Stimulated activated CD8-positive, alpha-beta memory T cell treated with anti-CD3 and anti-CD28 coated beads, Interleukin-7, amount 100 ng/mL, for 48 hours (primary cell): ENCODE data around the gene DENND5B.
"Not testable (repeated sequence)": the region's sequence is repeated elsewhere in the genome, so short reads cannot be mapped to it uniquely, and the experiment has no call there.

Experiments
- DNase-seq, 2 donors: peaks; one replicate each; pipeline ENCODE4 v3.0.0-alpha.2; 2020; ENCODE audit warnings: low read depth in 1 of 2; ENCODE audit errors: extremely low read depth in 1 of 2

The DENND5B gene

DNA sequence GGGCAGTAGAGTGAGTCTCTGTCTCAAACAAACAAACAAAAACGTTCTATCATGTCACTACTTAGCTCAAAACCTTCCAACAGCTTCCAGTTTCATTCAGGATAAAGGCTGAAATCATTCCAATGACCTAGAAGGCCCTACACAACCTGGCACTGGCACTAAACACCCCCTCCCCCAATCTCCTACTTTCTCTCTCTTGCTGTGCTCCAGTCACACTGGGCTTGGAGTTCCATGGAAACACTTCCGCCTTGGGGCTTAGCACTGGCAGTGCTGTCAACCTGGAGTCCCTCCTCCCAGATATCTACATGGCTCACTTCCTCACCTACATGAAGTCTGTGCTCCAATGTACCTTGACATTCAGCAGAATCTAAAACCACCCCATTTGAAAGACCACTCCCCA lies 199.9 kb downstream of the DENND5B start:
- no peak for DNase-seq

DNA sequence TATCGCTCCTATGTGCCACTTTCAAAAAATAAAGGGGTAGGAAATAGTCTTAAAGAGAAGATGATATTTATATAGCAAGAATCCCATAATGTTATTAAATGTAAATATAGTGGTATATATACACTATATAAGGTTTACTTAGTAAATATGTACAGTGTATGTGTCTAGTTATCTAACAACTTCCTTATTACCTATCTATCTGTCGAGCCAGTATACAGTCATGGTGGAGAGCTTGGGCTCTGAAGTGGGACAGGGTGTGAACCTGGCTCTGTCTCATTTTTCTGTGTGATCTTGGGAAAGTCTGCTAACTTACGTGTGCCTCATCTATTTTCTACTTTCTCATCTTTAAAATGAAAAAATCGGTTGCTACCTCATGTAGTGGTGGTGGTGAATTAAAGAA lies 202.2 kb downstream of the DENND5B start:
- DNase-seq = no peak

DNA sequence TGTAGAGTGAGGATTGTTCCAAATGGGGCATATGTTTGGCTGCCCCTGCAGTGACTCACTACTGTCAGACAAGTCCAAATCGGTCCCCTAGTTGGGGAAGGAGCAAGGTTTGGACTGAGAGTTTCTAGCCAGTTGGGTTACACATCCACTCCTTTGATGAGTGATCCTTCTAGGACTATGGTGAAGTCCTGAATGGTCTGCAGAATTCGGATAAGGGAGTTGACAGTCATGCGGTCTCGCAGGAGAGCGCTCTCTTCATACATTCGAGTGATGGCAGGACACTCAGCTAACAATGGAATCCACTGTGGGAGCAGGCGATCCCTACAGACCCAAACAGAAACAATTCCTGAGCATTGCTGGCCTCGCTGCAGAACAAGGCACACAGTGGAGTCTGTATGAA lies 203.5 kb downstream of the DENND5B start:
- DNase-seq = no peak

DNA sequence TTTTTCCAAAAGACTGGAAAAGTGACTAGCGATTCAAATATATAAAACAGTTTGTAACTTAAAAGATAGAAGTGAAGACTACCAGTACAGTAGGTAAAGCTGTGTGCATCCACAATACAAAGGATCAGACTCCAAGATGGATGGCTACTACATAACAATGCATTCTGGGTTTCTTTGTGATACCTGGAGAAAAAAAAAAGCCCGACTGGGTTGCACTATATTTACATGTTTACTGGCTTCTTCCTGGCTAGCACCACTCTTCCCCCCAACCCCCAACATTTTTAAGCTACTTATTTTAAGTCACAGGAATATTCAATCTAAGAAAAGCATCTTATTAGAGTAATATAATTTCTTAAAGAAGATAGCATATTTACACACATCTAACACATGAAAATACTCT lies 203.9 kb downstream of the DENND5B start:
- no peak for DNase-seq

DNA sequence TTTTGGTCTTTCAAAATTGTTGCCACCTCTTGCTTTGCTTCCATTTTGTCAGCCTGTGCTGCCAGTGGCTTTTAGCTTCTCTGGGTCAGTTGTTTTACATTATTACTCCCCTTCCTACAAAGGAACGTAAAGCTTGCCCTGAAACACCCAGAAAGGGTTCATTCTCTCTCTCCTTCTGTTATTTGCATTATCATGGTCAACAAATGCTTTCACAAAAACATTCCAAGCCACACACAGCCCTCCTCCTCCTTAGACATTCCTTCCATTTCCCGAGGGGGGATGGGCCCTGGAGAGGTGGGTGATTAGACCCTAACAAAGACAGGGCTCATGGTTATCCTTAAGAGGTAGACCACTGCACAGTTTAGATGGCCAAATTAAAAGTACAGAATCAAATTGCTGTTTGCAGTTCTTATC lies 204.6 kb downstream of the DENND5B start:
- DNase-seq = no peak

DNA sequence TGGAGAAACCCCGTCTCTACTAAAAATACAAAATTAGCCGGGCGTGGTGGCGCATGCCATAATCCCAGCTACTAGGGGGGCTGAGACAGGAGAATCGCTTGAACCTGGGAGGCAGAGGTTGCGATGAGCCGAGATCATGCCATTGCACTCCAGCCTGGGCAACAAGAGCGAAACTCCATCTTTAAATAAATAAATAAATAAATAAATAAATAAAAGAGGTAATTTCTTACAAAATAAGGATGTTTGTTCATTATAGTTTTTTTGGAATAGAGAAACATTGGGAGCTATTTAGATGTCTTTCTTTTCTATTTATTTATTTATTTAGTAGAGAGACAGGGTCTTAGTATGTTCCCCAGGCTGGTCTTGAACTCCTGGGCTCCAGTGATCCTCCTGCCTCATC lies 213.7 kb downstream of the DENND5B start:
- DNase-seq = not testable (repeated sequence)

DNA sequence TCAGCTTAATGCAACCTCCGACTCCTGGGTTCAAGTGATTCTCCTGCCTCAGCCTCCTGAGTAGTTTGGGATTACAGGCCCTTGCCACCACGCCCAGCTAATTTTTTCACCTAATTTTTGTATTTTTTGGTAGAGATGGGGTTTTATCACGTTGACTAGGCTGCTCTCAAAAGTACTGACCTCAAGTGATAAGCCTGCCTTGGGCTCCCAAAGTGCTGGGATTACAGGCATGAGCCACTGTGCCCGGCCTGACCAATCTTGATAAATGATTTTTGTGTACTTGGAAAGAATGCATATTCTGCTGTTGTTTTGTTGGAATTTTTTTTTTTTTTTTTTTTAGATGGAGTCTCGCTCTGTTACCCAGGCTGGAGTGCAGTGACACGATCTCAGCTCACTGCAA lies 215.5 kb downstream of the DENND5B start:
- not testable (repeated sequence) for DNase-seq

DNA sequence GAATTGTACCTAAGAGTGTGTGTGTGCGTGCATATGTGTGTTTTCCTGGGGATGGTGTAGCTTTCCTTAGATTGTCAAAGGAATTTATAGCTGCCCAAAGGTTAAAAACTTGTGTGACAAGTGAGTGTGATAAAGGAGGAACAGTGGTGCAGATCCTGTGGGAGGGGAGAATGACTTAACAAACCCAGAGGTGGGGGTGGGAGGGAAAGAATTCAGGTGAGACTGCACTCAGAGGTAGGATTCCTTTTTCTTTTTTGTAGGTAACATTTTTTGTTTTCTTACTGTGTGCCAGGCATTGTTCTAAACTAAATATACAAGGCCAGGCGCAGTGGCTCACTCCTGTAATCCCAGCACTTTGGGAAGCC lies 219.7 kb downstream of the DENND5B start:
- no peak for DNase-seq

DNA sequence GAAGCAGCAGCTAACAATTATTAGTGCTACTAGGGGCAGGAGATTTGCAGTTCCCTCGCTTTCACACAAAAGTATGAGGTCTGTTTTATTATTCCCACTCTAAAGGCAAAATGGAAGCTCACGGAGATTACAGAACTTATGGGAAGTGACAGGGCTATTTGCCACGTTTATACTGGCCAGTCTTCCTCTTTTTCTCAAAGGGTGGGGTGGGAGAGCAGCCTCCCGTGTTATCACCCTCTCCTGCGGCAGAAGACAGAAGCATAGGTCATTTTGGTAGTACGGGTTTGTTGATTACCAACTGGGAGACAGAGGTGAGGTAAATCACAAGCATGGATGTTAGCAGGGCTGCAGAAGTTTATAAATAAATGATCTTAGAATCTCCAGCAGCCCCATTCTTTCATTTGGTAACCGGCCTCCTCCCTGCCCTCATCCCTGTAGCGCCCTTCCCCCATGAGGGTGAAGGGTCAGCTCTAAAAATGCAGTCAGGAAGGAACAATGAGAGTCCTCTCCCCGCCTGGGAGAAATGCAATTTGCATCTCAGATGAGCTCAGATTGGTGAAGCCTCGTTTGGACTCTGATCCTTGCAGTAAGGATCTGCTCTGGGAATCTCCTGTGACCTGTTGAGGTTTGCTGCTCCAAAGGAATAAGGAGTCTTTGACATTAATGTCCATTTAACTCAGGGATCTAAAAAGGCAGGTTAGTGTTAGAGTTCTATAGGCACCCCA lies 220.2 kb downstream of the DENND5B start:
- DNase-seq = no peak

DNA sequence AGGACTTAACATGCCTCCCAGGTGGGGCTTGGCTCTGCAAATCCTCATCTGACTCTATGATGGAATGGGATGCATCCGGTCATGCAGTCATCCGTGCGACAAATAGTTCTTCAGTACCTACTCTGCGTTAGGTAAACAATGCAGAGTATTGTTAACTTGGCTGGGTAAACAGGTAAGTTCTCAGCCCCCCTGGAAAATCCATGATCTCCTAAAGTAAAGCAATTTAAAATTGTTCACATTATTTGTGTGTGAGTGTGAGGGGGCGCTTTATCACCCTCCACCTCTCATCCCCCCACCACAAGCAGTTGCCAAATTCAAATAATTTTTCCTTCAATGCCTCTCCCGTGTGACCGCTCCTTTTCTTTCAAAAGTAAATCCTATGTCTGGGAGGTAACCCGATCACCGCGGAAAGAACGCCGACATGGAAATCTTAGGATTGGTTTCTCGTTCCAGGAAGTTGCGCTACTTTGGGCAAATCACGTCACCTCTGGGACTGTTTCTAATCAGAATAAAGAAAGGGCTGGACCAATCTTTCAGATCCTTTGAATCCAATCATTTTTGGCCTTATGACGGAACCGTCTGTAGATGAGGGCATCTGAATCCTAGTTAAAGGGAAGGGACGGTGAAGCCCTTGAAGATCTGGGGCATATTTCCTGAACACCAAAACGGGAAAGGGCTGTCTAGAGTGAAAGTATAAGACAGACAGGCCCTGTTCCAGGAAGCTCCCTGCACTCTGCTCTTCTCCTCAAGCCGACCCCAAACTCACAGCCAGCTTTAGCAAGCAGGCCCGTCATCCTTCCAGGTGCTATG lies 221.0 kb downstream of the DENND5B start:
- no peak for DNase-seq

DNA sequence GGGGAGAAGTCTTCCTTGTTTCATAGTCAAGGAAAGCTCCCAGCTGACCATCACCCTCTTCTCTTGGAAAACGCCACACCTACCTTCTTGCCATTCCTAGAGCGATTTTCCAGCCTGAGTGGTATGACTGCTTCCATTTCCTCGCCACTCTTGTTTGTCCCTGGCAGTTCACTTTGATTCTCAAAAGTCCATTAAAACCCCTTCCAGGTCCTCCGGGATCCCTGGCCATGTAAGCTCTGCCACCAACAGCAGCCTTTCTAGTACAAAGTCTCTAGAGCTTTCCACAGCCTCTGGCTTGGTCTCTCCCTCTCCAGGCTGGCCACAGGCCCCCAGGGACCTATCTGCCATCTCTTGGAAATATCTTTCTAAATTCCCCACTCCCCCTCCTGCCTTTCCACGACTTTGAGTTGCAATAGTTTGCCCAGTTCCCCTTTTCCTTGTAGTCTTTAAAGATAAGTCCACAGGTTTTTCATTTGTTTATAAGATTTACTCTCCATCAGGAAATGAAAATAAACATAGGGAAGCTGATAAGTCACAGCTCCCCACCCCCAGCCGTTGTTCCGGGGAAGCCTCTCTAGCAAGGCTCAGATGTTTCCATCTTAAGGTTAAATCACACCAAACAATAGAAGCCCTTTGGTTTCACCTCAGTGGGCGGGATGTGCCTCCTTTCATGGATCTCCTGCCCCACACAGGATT lies 222.1 kb downstream of the DENND5B start:
- no peak for DNase-seq

DNA sequence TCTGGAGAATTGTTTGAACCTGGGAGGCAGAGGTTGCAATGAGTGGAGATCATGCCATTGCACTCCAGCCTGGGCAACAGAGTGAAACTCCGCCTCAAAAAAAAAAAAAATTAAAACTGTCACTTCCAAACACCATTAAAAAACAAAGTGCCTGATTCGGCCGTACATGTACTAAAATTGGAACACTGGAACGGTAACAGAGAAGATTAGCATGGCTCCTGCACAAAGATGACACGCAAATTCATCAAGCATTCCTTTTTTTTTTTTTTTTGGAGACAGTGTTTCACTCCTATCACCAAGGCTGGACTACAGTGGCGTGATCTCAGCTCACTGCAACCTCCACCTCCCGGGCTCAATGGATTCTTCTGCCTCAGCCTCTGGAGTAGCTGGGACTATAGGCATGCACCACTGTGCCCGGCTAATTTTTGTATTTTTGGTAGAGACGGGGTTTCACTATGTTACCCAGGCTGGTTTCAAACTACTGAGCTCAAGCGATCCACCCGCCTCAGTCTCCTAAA lies 224.8 kb downstream of the DENND5B start:
- DNase-seq = no peak

DNA sequence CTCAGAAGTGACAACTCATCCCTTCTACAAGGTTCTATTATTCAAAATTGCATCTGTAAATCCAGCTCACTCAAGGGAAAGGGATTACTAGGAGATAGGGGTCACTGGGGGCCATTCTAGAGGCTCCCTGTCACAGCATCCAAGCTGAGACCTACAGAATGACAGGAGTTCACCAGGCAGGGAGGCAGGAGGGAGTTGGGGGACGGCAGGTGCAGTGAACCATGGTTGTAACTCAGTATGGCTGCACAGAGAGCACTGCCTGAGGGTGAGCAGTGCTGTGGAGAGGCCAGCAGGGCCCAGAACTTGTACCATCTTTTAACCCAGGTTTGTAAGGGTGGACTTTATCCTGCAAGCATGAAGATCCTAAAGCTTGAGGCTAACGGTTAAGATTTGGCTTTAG lies 227.1 kb downstream of the DENND5B start:
- no peak for DNase-seq

DNA sequence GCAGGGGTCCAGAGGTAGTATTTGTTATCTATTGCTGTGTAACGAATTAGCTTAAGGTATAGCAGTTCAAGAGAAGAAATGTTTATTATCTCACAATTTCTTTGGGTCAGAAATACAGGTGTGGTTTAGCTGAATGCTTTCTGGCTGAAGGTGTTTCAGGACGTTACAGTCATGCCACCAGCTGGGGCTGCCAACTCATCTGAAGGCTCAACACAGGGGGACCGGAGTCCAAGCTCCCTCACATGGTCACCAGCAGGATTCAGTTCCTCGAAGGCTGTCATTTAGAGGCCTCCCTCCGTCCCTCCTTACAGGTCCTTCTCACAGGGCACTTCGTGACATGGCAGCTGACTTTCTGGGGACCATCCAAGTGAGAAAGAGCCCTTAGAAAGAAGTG lies 227.5 kb downstream of the DENND5B start:
- DNase-seq = no peak

DNA sequence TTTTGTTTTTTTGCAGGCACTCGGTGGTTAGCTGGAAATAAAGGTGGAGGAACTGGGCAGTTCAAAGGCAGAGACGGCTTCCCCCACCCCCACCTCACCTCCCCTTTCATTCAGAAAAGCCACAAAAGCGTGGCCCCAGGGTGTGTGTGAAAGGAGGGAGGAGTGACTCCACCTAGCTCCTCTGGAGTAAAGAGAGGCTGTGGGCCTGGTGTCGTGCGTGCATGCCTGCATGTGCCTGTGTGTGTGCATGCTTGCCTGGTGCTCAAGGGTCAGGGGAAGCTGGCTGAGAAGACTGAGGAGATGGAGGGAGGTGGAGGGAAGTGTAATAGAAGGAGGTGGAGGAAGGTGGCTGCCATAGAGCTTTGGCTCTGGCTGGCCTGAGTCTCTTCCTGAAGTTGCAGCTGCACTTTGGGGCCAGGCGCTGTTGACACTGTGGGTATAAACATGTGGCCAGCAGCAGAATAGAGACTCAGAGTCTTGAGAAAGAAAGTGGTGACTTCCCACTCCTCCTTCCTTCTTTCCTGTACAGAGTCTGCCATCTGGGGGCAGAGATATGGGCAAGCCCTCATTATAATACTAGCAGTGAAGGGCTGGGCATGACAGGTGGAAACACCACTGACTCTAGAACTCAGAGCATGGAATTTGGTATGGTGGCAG lies 228.0 kb downstream of the DENND5B start:
- DNase-seq = no peak

DNA sequence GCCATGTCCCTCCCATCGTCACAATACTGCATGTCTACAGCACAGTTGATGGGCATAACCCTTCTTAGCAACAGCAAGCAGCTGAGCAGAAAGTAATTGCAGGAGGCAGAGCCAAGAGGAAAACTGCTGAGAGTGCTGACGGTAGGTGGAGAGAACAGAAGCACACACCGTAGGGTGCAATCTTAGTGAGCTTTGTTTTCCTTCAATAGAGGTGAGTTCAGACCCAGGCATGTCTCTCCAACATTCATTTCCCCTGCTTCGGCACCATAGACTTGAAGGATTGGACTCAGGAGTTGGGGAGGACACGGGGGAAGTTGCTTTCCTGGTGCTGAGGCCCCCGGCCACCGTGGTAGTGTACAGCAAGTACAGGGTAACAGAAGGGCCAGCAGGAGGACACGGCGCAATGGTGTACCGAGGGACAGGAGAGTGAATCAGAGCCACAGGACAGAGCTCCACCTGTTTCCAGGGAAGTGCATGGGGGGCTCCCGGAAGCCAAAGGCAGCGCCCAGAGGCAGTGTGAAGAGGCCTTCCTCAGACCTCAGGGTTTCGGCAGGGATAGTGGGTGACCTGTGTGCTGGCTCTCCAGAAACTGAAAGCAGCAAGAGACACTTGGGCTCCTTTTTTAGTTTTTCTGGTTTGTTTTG lies 228.7 kb downstream of the DENND5B start:
- DNase-seq = no peak

DNA sequence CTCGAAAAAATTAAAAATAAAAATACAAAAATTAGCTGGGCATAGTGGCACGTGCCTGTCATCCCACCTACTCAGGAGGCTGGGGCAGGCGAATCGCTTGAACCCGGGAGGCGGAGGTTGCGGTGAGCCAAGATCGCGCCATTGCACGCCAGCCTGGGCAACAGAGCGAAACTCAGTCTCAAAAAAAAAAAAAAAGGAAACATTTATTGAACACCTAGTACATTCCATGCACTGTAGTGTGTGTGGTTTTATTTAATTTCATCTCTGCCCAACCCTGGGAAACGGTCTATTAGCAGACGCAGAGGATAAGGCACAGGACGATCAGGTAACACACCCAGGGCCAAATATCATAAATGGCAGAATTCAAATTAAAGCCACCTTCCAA lies 229.2 kb downstream of the DENND5B start:
- DNase-seq = no peak

DNA sequence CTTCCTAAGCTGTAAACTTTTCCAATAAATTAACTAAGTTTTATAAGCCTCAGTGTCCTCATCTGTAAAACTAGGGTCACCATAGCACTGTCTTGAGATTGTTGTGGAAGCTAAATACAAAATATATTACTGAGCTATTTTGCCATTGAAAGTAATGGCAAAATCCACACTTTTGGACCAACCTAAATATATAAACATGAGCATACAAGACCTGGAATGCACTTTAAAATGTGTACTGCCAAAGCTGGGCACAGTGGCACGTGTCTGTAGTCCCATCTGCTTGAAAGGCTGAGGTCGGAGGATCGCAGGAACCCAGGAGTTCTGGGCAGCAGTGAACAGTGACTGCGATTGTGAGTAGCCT lies 235.2 kb downstream of the DENND5B start:
- DNase-seq = no peak

DNA sequence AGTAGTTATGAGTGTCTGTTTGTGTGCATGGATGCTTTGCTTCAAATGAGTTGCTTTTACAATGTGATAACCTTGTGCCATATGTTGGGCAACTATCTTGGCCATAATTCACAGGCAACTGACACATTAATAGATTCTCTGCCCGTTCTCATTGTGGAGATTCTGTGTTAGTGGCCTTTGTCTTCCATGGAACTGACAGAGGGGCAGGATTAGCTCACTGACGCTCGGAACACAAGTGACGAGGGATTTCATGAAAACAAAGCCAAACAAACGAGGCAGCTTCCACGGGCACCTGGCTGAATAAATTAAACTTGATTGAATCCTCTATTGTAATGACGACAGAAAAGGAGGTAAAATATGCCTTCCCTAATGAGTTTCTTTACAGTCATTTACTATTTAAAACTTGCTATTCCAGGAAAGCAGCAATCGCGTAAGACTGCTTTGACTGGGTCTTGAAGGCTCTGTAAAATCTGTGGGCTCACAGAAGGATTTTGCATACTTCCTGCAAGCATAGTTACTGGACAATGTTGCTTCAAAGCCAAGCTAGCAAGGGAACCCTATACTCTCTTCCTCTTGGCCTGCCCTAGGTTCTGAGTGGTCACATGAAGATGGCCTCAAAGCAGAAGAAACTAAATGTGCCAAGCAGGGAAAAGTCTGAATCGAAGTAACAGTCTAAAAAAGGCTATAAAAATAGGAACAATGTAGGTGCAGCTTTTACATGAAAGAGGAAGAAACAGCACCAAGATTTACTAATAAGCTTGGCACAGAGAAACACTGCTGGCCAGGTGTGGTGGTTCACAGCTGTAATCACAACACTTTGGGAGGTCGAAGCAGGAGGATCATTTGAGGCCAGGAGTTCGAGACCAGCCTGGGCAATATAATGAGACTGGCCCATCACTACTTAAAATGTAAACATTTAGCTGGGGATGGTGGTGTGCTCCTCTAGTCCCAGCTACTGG lies 236.9 kb downstream of the DENND5B start:
- DNase-seq = no peak

DNA sequence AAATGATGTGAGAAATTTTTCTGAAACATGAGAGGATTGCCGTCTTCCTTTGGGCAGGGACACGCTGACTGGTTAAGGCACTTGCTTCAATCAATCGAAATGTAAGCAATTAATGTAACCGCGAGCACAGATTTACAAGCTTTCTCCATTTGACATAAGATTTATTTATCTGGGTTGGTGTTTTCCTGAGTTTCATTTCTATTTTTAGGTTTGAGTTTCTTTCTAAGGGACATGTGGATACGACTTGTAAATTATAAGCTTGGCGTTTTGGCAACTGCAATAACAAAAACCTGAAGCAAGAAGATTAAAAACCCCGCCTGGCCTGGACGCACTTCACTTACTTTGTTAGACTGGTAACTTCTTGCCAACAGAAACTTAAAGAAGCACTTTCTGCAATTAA lies 244.7 kb downstream of the DENND5B start:
- DNase-seq = no peak
